Esophagus squamous epithelium (tissue), 4 donors: Measurements from ENCODE around the gene MRGPRD.

ENCODE experiments used
- POLR2A ChIP-seq, 4 donors: fragments of 450-650 bp; IDR thresholded peaks; one replicate each; pipeline ENCODE4 v1.6.1; 2017; ENCODE audit warnings: antibody characterized with exemption in 4 of 4, mild to moderate bottlenecking in 4 of 4, moderate library complexity in 3 of 4
- TF ChIP-seq, protein P1 (sequence below), 6 experiments: fragments of 450-650 bp in 4 of 6; fragments of 200-600 bp in 2 of 6; sonication (generic) in 2 of 6; IDR thresholded peaks; one replicate each; pipeline ENCODE4 v1.5.1; 2016 to 2019; ENCODE audit warnings: antibody characterized with exemption in 6 of 6, mild to moderate bottlenecking in 4 of 6, moderate library complexity in 4 of 6

DNA sequence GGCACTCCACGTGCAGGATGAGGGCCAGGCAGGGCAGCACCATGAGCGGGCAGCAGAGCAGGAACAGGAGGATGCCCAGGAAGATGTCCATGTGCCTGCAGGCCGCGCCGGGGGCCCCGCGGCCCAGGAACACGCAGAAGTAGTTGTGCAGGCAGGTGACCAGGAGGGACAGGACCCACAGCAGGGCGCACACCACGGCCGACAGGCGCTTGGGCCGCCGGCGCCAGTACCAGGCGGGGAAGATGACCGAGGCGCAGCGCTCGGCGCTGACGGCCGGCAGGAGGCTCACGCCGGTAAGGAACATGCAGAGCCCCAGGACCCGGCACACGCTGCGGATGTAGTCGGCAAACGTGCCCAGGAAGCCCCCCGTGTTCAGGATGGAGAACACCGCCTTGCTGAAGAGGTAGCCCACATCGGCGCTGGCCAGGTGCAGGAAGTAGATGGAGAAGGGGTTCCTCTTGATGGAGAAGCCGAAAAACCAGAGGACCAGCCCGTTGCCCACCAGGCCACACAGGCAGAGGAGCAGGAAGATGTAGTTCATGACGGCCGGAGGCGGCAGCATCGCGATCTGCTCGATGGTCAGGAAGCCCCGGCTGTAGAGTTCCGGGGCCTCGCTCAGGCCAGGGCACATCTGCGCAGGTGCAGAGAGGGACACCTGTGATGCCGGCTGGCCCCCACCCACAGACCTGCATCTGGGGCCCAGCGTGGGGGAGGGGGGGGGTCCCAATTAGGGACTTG, 25.0 kb upstream of the MRGPRD start:
- TF ChIP-seq, protein P1, sequence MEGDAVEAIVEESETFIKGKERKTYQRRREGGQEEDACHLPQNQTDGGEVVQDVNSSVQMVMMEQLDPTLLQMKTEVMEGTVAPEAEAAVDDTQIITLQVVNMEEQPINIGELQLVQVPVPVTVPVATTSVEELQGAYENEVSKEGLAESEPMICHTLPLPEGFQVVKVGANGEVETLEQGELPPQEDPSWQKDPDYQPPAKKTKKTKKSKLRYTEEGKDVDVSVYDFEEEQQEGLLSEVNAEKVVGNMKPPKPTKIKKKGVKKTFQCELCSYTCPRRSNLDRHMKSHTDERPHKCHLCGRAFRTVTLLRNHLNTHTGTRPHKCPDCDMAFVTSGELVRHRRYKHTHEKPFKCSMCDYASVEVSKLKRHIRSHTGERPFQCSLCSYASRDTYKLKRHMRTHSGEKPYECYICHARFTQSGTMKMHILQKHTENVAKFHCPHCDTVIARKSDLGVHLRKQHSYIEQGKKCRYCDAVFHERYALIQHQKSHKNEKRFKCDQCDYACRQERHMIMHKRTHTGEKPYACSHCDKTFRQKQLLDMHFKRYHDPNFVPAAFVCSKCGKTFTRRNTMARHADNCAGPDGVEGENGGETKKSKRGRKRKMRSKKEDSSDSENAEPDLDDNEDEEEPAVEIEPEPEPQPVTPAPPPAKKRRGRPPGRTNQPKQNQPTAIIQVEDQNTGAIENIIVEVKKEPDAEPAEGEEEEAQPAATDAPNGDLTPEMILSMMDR (IDR thresholded peaks at IDR 0.05), result no peak
- TF ChIP-seq POLR2A (IDR thresholded peaks at IDR 0.05), result no peak
